A549 (cell line): Measurements from ENCODE around the gene DSCAML1.

Experiments
- CEBPB ChIP-seq, 2 experiments: fragments of >200 bp in 1 of 2; sonication (Bioruptor Twin) in 1 of 2; formaldehyde crosslinking in 1 of 2; IDR thresholded peaks; 2 replicates each; pipeline ENCODE4 v1.6.1; 2012 to 2016
- POLR2A ChIP-seq: IDR thresholded peaks from 2 replicates; pipeline ENCODE4 v1.6.1; 2012; ENCODE audit warnings: mild to moderate bottlenecking, low read length

GRCh38 chr11:117786135-117786870 is 10.7 kb downstream of the DSCAML1 start:
- no peak for TF ChIP-seq CEBPB (IDR thresholded peaks at IDR 0.05)
- no peak for TF ChIP-seq POLR2A
